ENCODE results near the gene ARMC9.

Gene ARMC9

DNA sequence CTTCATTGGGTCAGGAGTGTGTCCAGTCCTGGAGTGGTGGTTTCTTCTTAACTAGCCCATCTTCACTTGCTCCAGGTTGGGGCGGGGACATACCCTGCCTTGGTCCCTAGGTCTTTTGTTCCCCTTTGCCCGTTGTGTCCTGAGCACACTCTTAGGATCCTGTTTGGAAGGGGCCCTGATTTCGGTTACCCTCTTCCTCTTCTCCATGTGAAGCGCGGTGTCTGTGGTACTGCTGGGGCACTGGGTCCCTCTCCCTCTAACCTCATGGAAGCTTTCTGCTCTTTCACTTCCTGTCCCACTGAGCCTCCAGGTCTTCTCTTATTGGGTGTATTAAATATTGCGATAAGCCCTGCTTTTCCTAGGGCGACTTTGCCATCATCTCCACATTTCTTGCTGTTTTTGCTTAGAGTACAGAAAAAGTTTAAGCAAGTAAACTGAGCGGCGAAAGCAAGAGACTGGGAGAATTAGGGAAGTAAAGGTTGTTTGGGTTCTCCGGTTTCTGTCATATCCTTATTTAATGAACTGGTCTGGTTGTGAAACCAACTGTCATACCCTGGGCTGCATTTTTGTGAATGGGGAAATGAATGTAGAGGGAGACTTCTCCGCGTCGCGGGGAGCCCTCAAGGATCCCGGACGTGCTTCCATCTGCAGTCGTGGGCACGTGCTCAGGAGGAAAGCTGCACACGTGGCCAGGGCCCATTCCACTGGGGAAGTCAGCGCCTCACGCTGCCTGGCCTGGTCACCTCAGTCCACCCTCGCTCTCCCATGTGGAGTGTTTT, 123.3 kb downstream of the ARMC9 start:
- POLR2A ChIA-PET: no interaction called here

More for the DNA sequence above, 123.3 kb downstream of the ARMC9 start:
- Histone ChIP-seq H3K4me1 (ENCODE audit: control insufficient read depth, insufficient read depth, low read length) (no peaks in the 10 kb centered on the region), H3K9me3 (ENCODE audit: control insufficient read depth, insufficient read depth, low read depth, low read length) (no peaks in the 10 kb centered on the region), H3K27ac (ENCODE audit: extremely low read depth, low read depth, low read length) (no peak overlapping the region), H3K36me3 (ENCODE audit: control insufficient read depth in 2 of 2, insufficient read depth in 1 of 2, low read length in 2 of 2) (no peaks in the 10 kb centered on the region), H3K4me3 (ENCODE audit: low read depth, low read length) (no peak overlapping the region)
- CTCF ChIA-PET: no interaction called here
- TF ChIP-seq, protein P1, sequence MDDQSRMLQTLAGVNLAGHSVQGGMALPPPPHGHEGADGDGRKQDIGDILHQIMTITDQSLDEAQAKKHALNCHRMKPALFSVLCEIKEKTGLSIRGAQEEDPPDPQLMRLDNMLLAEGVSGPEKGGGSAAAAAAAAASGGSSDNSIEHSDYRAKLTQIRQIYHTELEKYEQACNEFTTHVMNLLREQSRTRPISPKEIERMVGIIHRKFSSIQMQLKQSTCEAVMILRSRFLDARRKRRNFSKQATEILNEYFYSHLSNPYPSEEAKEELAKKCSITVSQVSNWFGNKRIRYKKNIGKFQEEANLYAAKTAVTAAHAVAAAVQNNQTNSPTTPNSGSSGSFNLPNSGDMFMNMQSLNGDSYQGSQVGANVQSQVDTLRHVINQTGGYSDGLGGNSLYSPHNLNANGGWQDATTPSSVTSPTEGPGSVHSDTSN (CRISPR knock-in tag; IDR thresholded peaks at IDR 0.05): no peak
- TF ChIP-seq ZBTB8A (tag by site-specific recombination; IDR thresholded peaks at IDR 0.05): no peak
- no peak for TF ChIP-seq KLF7 (tag by site-specific recombination; IDR thresholded peaks at IDR 0.05; ENCODE audit: borderline replicate concordance)
- TF ChIP-seq ZNF785 (tag by site-specific recombination; IDR thresholded peaks at IDR 0.05): no peak
- no peak for TF ChIP-seq GFI1B (tag by site-specific recombination; IDR thresholded peaks at IDR 0.05)
- TF ChIP-seq ZNF548 (tag by site-specific recombination; IDR thresholded peaks at IDR 0.05): no peak
- no peak for TF ChIP-seq ZFP41 (tag by site-specific recombination; IDR thresholded peaks at IDR 0.05; ENCODE audit: borderline replicate concordance)
- TF ChIP-seq, protein P2, sequence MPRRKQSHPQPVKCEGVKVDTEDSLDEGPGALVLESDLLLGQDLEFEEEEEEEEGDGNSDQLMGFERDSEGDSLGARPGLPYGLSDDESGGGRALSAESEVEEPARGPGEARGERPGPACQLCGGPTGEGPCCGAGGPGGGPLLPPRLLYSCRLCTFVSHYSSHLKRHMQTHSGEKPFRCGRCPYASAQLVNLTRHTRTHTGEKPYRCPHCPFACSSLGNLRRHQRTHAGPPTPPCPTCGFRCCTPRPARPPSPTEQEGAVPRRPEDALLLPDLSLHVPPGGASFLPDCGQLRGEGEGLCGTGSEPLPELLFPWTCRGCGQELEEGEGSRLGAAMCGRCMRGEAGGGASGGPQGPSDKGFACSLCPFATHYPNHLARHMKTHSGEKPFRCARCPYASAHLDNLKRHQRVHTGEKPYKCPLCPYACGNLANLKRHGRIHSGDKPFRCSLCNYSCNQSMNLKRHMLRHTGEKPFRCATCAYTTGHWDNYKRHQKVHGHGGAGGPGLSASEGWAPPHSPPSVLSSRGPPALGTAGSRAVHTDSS (tag by site-specific recombination; IDR thresholded peaks at IDR 0.05): no peak
- TF ChIP-seq, protein P3, sequence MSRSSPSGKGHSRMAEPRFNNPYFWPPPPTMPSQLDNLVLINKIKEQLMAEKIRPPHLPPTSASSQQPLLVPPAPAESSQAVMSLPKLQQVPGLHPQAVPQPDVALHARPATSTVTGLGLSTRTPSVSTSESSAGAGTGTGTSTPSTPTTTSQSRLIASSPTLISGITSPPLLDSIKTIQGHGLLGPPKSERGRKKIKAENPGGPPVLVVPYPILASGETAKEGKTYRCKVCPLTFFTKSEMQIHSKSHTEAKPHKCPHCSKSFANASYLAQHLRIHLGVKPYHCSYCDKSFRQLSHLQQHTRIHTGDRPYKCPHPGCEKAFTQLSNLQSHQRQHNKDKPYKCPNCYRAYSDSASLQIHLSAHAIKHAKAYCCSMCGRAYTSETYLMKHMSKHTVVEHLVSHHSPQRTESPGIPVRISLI (tag by site-specific recombination; IDR thresholded peaks at IDR 0.05): no peak
- TF ChIP-seq ZNF292 (tag by site-specific recombination; IDR thresholded peaks at IDR 0.05; ENCODE audit: borderline replicate concordance, low read depth): no peak
- no peak for TF ChIP-seq ZNF394 (tag by site-specific recombination; IDR thresholded peaks at IDR 0.05; ENCODE audit: borderline replicate concordance)
- TF ChIP-seq, protein P4, sequence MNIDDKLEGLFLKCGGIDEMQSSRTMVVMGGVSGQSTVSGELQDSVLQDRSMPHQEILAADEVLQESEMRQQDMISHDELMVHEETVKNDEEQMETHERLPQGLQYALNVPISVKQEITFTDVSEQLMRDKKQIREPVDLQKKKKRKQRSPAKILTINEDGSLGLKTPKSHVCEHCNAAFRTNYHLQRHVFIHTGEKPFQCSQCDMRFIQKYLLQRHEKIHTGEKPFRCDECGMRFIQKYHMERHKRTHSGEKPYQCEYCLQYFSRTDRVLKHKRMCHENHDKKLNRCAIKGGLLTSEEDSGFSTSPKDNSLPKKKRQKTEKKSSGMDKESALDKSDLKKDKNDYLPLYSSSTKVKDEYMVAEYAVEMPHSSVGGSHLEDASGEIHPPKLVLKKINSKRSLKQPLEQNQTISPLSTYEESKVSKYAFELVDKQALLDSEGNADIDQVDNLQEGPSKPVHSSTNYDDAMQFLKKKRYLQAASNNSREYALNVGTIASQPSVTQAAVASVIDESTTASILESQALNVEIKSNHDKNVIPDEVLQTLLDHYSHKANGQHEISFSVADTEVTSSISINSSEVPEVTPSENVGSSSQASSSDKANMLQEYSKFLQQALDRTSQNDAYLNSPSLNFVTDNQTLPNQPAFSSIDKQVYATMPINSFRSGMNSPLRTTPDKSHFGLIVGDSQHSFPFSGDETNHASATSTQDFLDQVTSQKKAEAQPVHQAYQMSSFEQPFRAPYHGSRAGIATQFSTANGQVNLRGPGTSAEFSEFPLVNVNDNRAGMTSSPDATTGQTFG (tag by site-specific recombination; IDR thresholded peaks at IDR 0.05; ENCODE audit: borderline replicate concordance): no peak
- TF ChIP-seq, protein P5, sequence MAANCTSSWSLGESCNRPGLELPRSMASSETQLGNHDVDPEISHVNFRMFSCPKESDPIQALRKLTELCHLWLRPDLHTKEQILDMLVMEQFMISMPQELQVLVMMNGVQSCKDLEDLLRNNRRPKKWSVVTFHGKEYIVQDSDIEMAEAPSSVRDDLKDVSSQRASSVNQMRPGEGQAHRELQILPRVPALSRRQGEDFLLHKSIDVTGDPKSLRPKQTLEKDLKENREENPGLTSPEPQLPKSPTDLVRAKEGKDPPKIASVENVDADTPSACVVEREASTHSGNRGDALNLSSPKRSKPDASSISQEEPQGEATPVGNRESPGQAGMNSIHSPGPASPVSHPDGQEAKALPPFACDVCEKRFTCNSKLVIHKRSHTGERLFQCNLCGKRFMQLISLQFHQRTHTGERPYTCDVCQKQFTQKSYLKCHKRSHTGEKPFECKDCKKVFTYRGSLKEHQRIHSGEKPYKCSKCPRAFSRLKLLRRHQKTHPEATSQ (tag by site-specific recombination; IDR thresholded peaks at IDR 0.05): no peak
- no peak for TF ChIP-seq ZNF596 (tag by site-specific recombination; IDR thresholded peaks at IDR 0.05)
- TF ChIP-seq ZNF202 (tag by site-specific recombination; IDR thresholded peaks at IDR 0.05; ENCODE audit: borderline replicate concordance): no peak
- TF ChIP-seq, protein P6, sequence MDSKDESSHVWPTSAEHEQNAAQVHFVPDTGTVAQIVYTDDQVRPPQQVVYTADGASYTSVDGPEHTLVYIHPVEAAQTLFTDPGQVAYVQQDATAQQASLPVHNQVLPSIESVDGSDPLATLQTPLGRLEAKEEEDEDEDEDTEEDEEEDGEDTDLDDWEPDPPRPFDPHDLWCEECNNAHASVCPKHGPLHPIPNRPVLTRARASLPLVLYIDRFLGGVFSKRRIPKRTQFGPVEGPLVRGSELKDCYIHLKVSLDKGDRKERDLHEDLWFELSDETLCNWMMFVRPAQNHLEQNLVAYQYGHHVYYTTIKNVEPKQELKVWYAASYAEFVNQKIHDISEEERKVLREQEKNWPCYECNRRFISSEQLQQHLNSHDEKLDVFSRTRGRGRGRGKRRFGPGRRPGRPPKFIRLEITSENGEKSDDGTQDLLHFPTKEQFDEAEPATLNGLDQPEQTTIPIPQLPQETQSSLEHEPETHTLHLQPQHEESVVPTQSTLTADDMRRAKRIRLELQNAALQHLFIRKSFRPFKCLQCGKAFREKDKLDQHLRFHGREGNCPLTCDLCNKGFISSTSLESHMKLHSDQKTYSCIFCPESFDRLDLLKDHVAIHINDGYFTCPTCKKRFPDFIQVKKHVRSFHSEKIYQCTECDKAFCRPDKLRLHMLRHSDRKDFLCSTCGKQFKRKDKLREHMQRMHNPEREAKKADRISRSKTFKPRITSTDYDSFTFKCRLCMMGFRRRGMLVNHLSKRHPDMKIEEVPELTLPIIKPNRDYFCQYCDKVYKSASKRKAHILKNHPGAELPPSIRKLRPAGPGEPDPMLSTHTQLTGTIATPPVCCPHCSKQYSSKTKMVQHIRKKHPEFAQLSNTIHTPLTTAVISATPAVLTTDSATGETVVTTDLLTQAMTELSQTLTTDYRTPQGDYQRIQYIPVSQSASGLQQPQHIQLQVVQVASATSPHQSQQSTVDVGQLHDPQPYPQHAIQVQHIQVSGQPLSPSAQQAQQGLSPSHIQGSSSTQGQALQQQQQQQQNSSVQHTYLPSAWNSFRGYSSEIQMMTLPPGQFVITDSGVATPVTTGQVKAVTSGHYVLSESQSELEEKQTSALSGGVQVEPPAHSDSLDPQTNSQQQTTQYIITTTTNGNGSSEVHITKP (tag by site-specific recombination; IDR thresholded peaks at IDR 0.05): no peak
- TF ChIP-seq, protein P7, sequence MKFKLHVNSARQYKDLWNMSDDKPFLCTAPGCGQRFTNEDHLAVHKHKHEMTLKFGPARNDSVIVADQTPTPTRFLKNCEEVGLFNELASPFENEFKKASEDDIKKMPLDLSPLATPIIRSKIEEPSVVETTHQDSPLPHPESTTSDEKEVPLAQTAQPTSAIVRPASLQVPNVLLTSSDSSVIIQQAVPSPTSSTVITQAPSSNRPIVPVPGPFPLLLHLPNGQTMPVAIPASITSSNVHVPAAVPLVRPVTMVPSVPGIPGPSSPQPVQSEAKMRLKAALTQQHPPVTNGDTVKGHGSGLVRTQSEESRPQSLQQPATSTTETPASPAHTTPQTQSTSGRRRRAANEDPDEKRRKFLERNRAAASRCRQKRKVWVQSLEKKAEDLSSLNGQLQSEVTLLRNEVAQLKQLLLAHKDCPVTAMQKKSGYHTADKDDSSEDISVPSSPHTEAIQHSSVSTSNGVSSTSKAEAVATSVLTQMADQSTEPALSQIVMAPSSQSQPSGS (tag by site-specific recombination; IDR thresholded peaks at IDR 0.05; ENCODE audit: low read depth): no peak
